ENCODE data around the gene B3GNT3.
A peak's percentile ranks its signal among the peaks of the same experiment; 100 is the strongest.

The B3GNT3 gene

DNA sequence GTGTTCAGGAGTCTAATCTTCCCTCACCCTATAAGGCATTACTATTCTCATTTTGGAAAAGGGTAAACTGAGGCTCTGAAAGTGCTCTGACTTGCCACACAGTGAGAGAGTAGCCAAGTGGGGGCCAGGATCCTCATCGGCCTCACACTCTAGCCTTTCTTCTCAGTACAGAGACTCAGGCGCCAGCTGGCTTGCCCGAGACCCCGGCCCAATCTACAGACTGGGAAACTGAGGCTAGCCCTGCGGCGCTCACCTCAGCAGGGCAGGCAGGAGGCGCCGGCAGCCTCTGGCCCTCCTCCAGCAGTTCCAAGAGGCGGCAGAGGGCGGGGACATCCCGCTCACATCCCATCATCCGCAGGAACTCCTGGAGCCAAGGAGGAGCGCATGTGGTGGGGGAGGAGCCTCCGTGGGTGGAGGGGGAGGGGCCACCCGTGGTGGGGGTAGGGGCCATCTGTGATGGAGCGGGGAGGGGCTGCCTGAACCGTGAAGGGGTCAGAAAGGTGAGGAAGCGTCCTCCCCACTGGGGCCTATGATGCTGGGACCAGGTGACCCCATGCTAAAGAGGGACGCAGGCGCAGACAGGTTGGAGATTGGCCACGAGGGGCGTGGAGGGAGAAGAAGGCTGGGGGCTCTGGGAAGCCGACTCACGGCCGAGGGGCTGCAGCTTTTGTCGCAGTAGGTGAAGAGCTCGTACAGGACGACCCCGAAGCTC, 35.1 kb downstream of the B3GNT3 start:
- no peaks in the 10 kb centered on the region for H3K27me3 ChIP-seq (ENCODE audit: insufficient read depth, low read length, poor library complexity)
- no peaks in the 10 kb centered on the region for H4K20me1 ChIP-seq (ENCODE audit: insufficient read depth, low read length)
- H3K9me3 ChIP-seq (ENCODE audit: insufficient read depth, low read length, severe bottlenecking): no peaks in the 10 kb centered on the region
- 0 out of 2 replicates have a peak, but pooled peaks cover 3% of the 10 kb centered on the region for H3K36me3 ChIP-seq (ENCODE audit: insufficient read depth, low read length)
- H2AFZ ChIP-seq (ENCODE audit: low read depth, low read length): no peak overlapping the region
- ATAC-seq (ENCODE audit: insufficient read depth, low read depth) (no peak), DNase-seq (no peak)
- no peak overlapping the region for H3K27ac ChIP-seq (ENCODE audit: low read length)
- no peaks in the 10 kb centered on the region for H3K4me1 ChIP-seq (ENCODE audit: insufficient read depth, low read length)
- no peak for TF ChIP-seq CTCF (IDR thresholded peaks at IDR 0.05; ENCODE audit: borderline replicate concordance, extremely low read depth, low read length, poor library complexity, severe bottlenecking)
- no peak for TF ChIP-seq EZH2 (IDR thresholded peaks at IDR 0.05; ENCODE audit: borderline replicate concordance, low read depth, low read length, severe bottlenecking)
- no peak overlapping the region for H3K4me3 ChIP-seq (ENCODE audit: low read depth in 1 of 2, low read length in 2 of 2)
- H3K79me2 ChIP-seq (ENCODE audit: insufficient read depth, low read length): no peaks in the 10 kb centered on the region
- no peak overlapping the region for H3K9ac ChIP-seq (ENCODE audit: low read depth, low read length)
- no peak overlapping the region for H3K4me2 ChIP-seq (ENCODE audit: insufficient read depth, low read length)

GRCh38 chr19:17830567-17831418, 35.9 kb downstream of the B3GNT3 start:
- Histone ChIP-seq H2AFZ (ENCODE audit: low read depth, low read length) (no peak overlapping the region), H4K20me1 (ENCODE audit: insufficient read depth, low read length) (no peaks in the 10 kb centered on the region), H3K36me3 (ENCODE audit: insufficient read depth, low read length) (0 out of 2 replicates have a peak, but pooled peaks cover 3% of the 10 kb centered on the region), H3K9me3 (ENCODE audit: insufficient read depth, low read length, severe bottlenecking) (no peaks in the 10 kb centered on the region), H3K4me2 (ENCODE audit: insufficient read depth, low read length) (no peak overlapping the region), H3K4me3 (ENCODE audit: low read depth in 1 of 2, low read length in 2 of 2) (no peak overlapping the region), H3K79me2 (ENCODE audit: insufficient read depth, low read length) (no peaks in the 10 kb centered on the region), H3K27ac (ENCODE audit: low read length) (no peak overlapping the region), H3K27me3 (ENCODE audit: insufficient read depth, low read length, poor library complexity) (no peaks in the 10 kb centered on the region), H3K4me1 (ENCODE audit: insufficient read depth, low read length) (no peaks in the 10 kb centered on the region), H3K9ac (ENCODE audit: low read depth, low read length) (no peak overlapping the region)
- peak; percentile 61 for ATAC-seq (ENCODE audit: insufficient read depth, low read depth)
- peak; percentile 52 for DNase-seq
- TF ChIP-seq CTCF (IDR thresholded peaks at IDR 0.05; ENCODE audit: borderline replicate concordance, extremely low read depth, low read length, poor library complexity, severe bottlenecking) (no peak), EZH2 (IDR thresholded peaks at IDR 0.05; ENCODE audit: borderline replicate concordance, low read depth, low read length, severe bottlenecking) (no peak)

DNA sequence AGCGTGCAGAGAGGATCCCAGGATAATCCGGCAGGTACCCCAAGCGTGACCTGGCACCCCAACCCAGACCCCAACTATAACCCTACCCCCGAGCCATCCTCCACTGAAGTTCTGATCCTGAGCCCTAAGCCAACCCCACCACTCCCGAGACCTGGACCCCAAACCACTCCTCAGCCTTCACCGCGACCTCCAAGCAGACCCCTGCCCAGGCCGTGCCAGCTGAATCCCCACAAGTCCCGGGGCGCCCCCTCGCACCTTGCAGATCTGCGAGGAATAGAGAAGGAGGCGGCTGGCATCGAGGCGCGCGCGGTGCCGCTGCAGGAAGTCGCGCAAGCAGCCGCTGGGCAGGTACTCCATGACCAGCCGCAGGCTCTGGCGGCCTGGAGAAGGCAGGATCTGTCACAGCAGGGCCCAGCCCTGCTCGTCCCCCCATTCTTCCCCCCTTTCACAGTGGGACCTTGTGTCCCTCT, 36.5 kb downstream of the B3GNT3 start:
- H4K20me1 ChIP-seq (ENCODE audit: insufficient read depth, low read length): no peaks in the 10 kb centered on the region
- H3K79me2 ChIP-seq (ENCODE audit: insufficient read depth, low read length): no peaks in the 10 kb centered on the region
- H3K9me3 ChIP-seq (ENCODE audit: insufficient read depth, low read length, severe bottlenecking): no peaks in the 10 kb centered on the region
- TF ChIP-seq CTCF (IDR thresholded peaks at IDR 0.05; ENCODE audit: borderline replicate concordance, extremely low read depth, low read length, poor library complexity, severe bottlenecking) (no peak), EZH2 (IDR thresholded peaks at IDR 0.05; ENCODE audit: borderline replicate concordance, low read depth, low read length, severe bottlenecking) (no peak)
- H3K4me2 ChIP-seq (ENCODE audit: insufficient read depth, low read length): no peak overlapping the region
- no peaks in the 10 kb centered on the region for H3K4me1 ChIP-seq (ENCODE audit: insufficient read depth, low read length)
- H3K9ac ChIP-seq (ENCODE audit: low read depth, low read length): no peak overlapping the region
- DNase-seq: no peak
- H3K36me3 ChIP-seq (ENCODE audit: insufficient read depth, low read length): 0 out of 2 replicates have a peak, but pooled peaks cover 3% of the 10 kb centered on the region
- no peaks in the 10 kb centered on the region for H3K27me3 ChIP-seq (ENCODE audit: insufficient read depth, low read length, poor library complexity)
- no peak for ATAC-seq (ENCODE audit: insufficient read depth, low read depth)
- no peak overlapping the region for H3K27ac ChIP-seq (ENCODE audit: low read length)
- no peak overlapping the region for H2AFZ ChIP-seq (ENCODE audit: low read depth, low read length)
- H3K4me3 ChIP-seq (ENCODE audit: low read depth in 1 of 2, low read length in 2 of 2): no peak overlapping the region
